Glomerular visceral epithelial cell (primary cell): ENCODE results near the gene FXYD7.
A peak's percentile ranks its signal among the peaks of the same experiment; 100 is the strongest.
"Not testable (repeated sequence)": the region's sequence is repeated elsewhere in the genome, so short reads cannot be mapped to it uniquely, and the experiment has no call there.

Experiments
- DNase-seq: peaks from one replicate; pipeline ENCODE4 v3.0.0-alpha.2; 2016; ENCODE audit errors: extremely low spot score

Gene FXYD7

GRCh38 chr19:35127871-35128270, 15.2 kb upstream of the FXYD7 start:
- DNase-seq = no peak

GRCh38 chr19:35128398-35129057, 14.5 kb upstream of the FXYD7 start:
- no peak for DNase-seq

GRCh38 chr19:35129724-35130274, 13.3 kb upstream of the FXYD7 start:
- not testable (repeated sequence) for DNase-seq

- DNase-seq = no peak
Observed at GRCh38 chr19:35130761-35131720, 12.0 kb upstream of the FXYD7 start.

- DNase-seq = no peak
Observed at GRCh38 chr19:35132254-35132653, 10.8 kb upstream of the FXYD7 start.

GRCh38 chr19:35133826-35134225, 9.2 kb upstream of the FXYD7 start:
- DNase-seq = no peak

- no peak for DNase-seq
Observed at GRCh38 chr19:35134601-35135242, 8.3 kb upstream of the FXYD7 start, which contains the start of gene LGI4. TSS of gene LGI4 (minus strand) at chr19:35135059. CDS start at chr19:35134680, 379 bp downstream.

- DNase-seq = peak; percentile 64
Observed at GRCh38 chr19:35135389-35135909, 7.6 kb upstream of the FXYD7 start.

GRCh38 chr19:35136231-35136630, 6.8 kb upstream of the FXYD7 start:
- DNase-seq = no peak

- no peak for DNase-seq
Observed at GRCh38 chr19:35136977-35137702, 5.9 kb upstream of the FXYD7 start.

GRCh38 chr19:35138305-35138892, 4.7 kb upstream of the FXYD7 start, which contains the start of gene FXYD1:
TSS of gene FXYD1 (plus strand) at chr19:35138824. CDS start at chr19:35140080, 1,256 bp downstream.
- no peak for DNase-seq

GRCh38 chr19:35140207-35140961, 2.7 kb upstream of the FXYD7 start:
- DNase-seq = no peak

GRCh38 chr19:35140962-35141836, 1.9 kb upstream of the FXYD7 start:
- peak; percentile 94 for DNase-seq

- no peak for DNase-seq
Observed at GRCh38 chr19:35141837-35142605, 1.0 kb upstream of the FXYD7 start.

- DNase-seq = peak; percentile 57
Observed at GRCh38 chr19:35142606-35143230, 337 bp upstream of the FXYD7 start.

GRCh38 chr19:35143818-35144217, 763 bp downstream of the FXYD7 start:
- no peak for DNase-seq

GRCh38 chr19:35144259-35144599, 1.2 kb downstream of the FXYD7 start:
- DNase-seq = no peak
